Omental fat pad (tissue), 4 donors: ENCODE measurements around the gene PDGFD. TPM values are rescaled to one million over a fixed set of nuclear protein-coding genes. Genes with fewer than 3 reads are reported as not detected.

Source experiments
- ATAC-seq: fragments of 150-250 bp; one replicate; pipeline ENCODE4 v1.9.1; 2016; ENCODE audit warnings: mild to moderate bottlenecking, moderate library complexity; ENCODE audit not compliant: low FRiP score
- DNase-seq: peaks from one replicate; pipeline ENCODE4 v3.0.0-alpha.2; 2019; ENCODE audit warnings: low spot score
- CTCF ChIP-seq, 3 donors: fragments of 450-650 bp; IDR thresholded peaks; one replicate each; pipeline ENCODE4 v1.5.1; 2016 to 2017; ENCODE audit warnings: antibody characterized with exemption in 3 of 3, mild to moderate bottlenecking in 3 of 3, moderate library complexity in 2 of 3
- total RNA-seq, 4 donors: library from RNA; depleted of rRNA; stranded (reverse); fragments of >200 nt; gene quantifications; one replicate each; pipeline ENCODE4 v1.1.0, GENCODE V29; 2016

PDGFD gene
- total RNA-seq, 4 donors from 2014 or later: 11.3 to 63.1 (median 38.9) TPM

- ATAC-seq (no peak), DNase-seq (no peak)
- no peak for TF ChIP-seq CTCF (IDR thresholded peaks at IDR 0.05)
These were observed 214.2 kb downstream of the PDGFD start for GRCh38 chr11:103949781-103950180.

GRCh38 chr11:103948187-103948763, 215.7 kb downstream of the PDGFD start:
- no peak for ATAC-seq
- no peak for TF ChIP-seq CTCF (IDR thresholded peaks at IDR 0.05)
- no peak for DNase-seq

GRCh38 chr11:103947546-103947919, 216.4 kb downstream of the PDGFD start:
- peak; percentile 68 for ATAC-seq
- no peak for TF ChIP-seq CTCF (IDR thresholded peaks at IDR 0.05)
- no peak for DNase-seq

GRCh38 chr11:103946793-103947545, 217.0 kb downstream of the PDGFD start:
- no peak for TF ChIP-seq CTCF (IDR thresholded peaks at IDR 0.05)
- peak; percentile 84 for ATAC-seq
- DNase-seq: no peak

- ATAC-seq: no peak
- no peak for DNase-seq
- no peak for TF ChIP-seq CTCF (IDR thresholded peaks at IDR 0.05)
These were observed 219.6 kb downstream of the PDGFD start for GRCh38 chr11:103944251-103944940.

GRCh38 chr11:103942646-103943045, 221.3 kb downstream of the PDGFD start:
- no peak for ATAC-seq
- DNase-seq: no peak
- TF ChIP-seq CTCF (IDR thresholded peaks at IDR 0.05): no peak
